ENCODE results near the gene GABRG3. TPM values are rescaled to one million over a fixed set of nuclear protein-coding genes. Genes with fewer than 3 reads are reported as not detected.
A peak's percentile ranks its signal among the peaks of the same experiment; 100 is the strongest.

The GABRG3 gene
- total and polyA plus RNA-seq, 2 experiments from 2014 or later: 0.10 to 1.4 TPM

- no peaks in the 10 kb centered on the region for H3K36me3 ChIP-seq (ENCODE audit: insufficient read depth)
- ATAC-seq (no peak), DNase-seq (ENCODE audit: low spot score) (no peak)
- peak overlapping the region; percentile 45; the same call in 1 of the 2 replicates for H3K27ac Mint-ChIP-seq
- H3K9me2 ChIP-seq (ENCODE audit: insufficient read depth): peaks cover 8% of the 10 kb centered on the region; the same call in 1 of the 2 replicates
- H3K4me2 ChIP-seq: peak overlapping the region; percentile 45
- peak overlapping the region; percentile 29; the same call in 1 of the 3 replicates for H3K4me3 Mint-ChIP-seq
- no peak overlapping the region for H2AFZ ChIP-seq
- peaks cover 31% of the 10 kb centered on the region for H3K4me1 Mint-ChIP-seq
- no peaks in the 10 kb centered on the region for H4K20me1 ChIP-seq (replicated peaks; ENCODE audit: insufficient read depth)
- peaks cover 14% of the 10 kb centered on the region for H3K9me3 Mint-ChIP-seq
- peaks cover 17% of the 10 kb centered on the region; the same call in 2 of the 3 replicates for H3K36me3 Mint-ChIP-seq (ENCODE audit: low read depth)
- no peaks in the 10 kb centered on the region for H3K27me3 ChIP-seq (ENCODE audit: insufficient read depth)
- H3F3A ChIP-seq (replicated peaks; ENCODE audit: low read depth): peaks cover 12% of the 10 kb centered on the region; the same call in 1 of the 2 replicates
- H3K4me1 ChIP-seq (ENCODE audit: insufficient read depth): peaks cover 27% of the 10 kb centered on the region
- H3K79me2 ChIP-seq (replicated peaks; ENCODE audit: insufficient read depth): no peaks in the 10 kb centered on the region
- H3K4me3 ChIP-seq: no peak overlapping the region
- H3K27me3 Mint-ChIP-seq (ENCODE audit: insufficient read depth, low read depth, poor library complexity): no peaks in the 10 kb centered on the region
- 0 out of 2 replicates have a peak overlapping the region, but pooled peaks have one; percentile 21 for H3K27ac ChIP-seq (ENCODE audit: low read depth)
- no peak for TF ChIP-seq ETS1 (IDR thresholded peaks at IDR 0.05)
- TF ChIP-seq EZH2phosphoT487 (IDR thresholded peaks at IDR 0.05; ENCODE audit: unreplicated experiment): no peak
- TF ChIP-seq EZH2 (IDR thresholded peaks at IDR 0.05; ENCODE audit: low read depth, unreplicated experiment): no peak
- peak; percentile 79 for TF ChIP-seq ZNF462 (CRISPR knock-in tag; IDR thresholded peaks at IDR 0.05)
- TF ChIP-seq POLR2AphosphoS5 (IDR thresholded peaks at IDR 0.05; ENCODE audit: low read depth): no peak
- no peak for TF ChIP-seq CREB1 (CRISPR knock-in tag; IDR thresholded peaks at IDR 0.05; ENCODE audit: low read depth)
- no peak for TF ChIP-seq REST (IDR thresholded peaks at IDR 0.05; ENCODE audit: unreplicated experiment)
- TF ChIP-seq STAT1 (IDR thresholded peaks at IDR 0.05; ENCODE audit: unreplicated experiment): no peak
Observed at GRCh38 chr15:27483124-27483523, 512.1 kb downstream of the GABRG3 start.

All from GM23338 (cell line).